Neural progenitor cell (in vitro differentiated cells): Measurements from ENCODE around the gene NRG2. TPM values are rescaled to one million over a fixed set of nuclear protein-coding genes. Genes with fewer than 3 reads are reported as not detected.

Experiments
- DNase-seq: peaks from one replicate; pipeline ENCODE4 v3.0.0-alpha.2; 2016; ENCODE audit warnings: low spot score
- H2AFZ ChIP-seq: fragments of 200-600 bp; sonication (generic); replicated peaks from 2 replicates; pipeline ENCODE4 v1.6.1; 2016; ENCODE audit warnings: antibody characterized with exemption
- H3F3A ChIP-seq: fragments of 200-600 bp; sonication (generic); 2 replicates; pipeline ENCODE4 v1.6.1; 2016; ENCODE audit warnings: antibody characterized with exemption, low read depth
- H3K27ac ChIP-seq: fragments of 200-600 bp; sonication (generic); 2 replicates; pipeline ENCODE4 v1.5.1; 2016; ENCODE audit warnings: mild to moderate bottlenecking
- H3K27me3 ChIP-seq: fragments of 200-600 bp; sonication (generic); 2 replicates; pipeline ENCODE4 v1.6.1; 2016; ENCODE audit warnings: mild to moderate bottlenecking, moderate library complexity
- H3K36me3 ChIP-seq: fragments of 200-600 bp; sonication (generic); 2 replicates; pipeline ENCODE4 v1.5.1; 2016
- H3K4me1 ChIP-seq: fragments of 200-600 bp; sonication (generic); 2 replicates; pipeline ENCODE4 v1.6.1; 2016; ENCODE audit warnings: mixed run types
- H3K4me2 ChIP-seq: fragments of 200-600 bp; sonication (generic); 2 replicates; pipeline ENCODE4 v1.6.1; 2016
- H3K4me3 ChIP-seq: fragments of 200-600 bp; sonication (generic); 2 replicates; pipeline ENCODE4 v1.5.1; 2016
- H3K79me2 ChIP-seq: fragments of 200-600 bp; sonication (generic); 2 replicates; pipeline ENCODE4 v1.6.1; 2016; ENCODE audit warnings: low read depth
- H3K9ac ChIP-seq: fragments of 200-600 bp; sonication (generic); 2 replicates; pipeline ENCODE4 v1.6.1; 2016
- H3K9me3 ChIP-seq: fragments of 200-600 bp; sonication (generic); 2 replicates; pipeline ENCODE4 v1.5.1; 2016; ENCODE audit warnings: low read depth
- H4K20me1 ChIP-seq: fragments of 200-600 bp; sonication (generic); 2 replicates; pipeline ENCODE4 v1.6.1; 2016; ENCODE audit warnings: low read depth
- H3K27ac Mint-ChIP-seq: 3 replicates; pipeline ENCODE4 v1.8.0; 2021; ENCODE audit warnings: mixed read lengths
- H3K27me3 Mint-ChIP-seq: 2 replicates; pipeline ENCODE4 v1.8.0; 2022; ENCODE audit warnings: low read depth, mild to moderate bottlenecking, inconsistent platforms, moderate library complexity, mixed read lengths; ENCODE audit not compliant: insufficient read depth
- H3K36me3 Mint-ChIP-seq: 3 replicates; pipeline ENCODE4 v1.8.0; 2021; ENCODE audit warnings: mixed read lengths
- H3K4me1 Mint-ChIP-seq: 3 replicates; pipeline ENCODE4 v1.8.0; 2021; ENCODE audit warnings: mixed read lengths
- H3K4me3 Mint-ChIP-seq: 3 replicates; pipeline ENCODE4 v1.8.0; 2021; ENCODE audit warnings: mild to moderate bottlenecking, moderate library complexity, mixed read lengths
- H3K9me3 Mint-ChIP-seq: 3 replicates; pipeline ENCODE4 v1.8.0; 2020; ENCODE audit warnings: mixed read lengths
- EZH2 ChIP-seq: fragments of 200-600 bp; sonication (generic); IDR thresholded peaks from 2 replicates; pipeline ENCODE4 v1.6.1; 2017; ENCODE audit warnings: antibody characterized with exemption, mild to moderate bottlenecking, moderate library complexity
- EZH2phosphoT487 ChIP-seq: fragments of 200-600 bp; sonication (generic); IDR thresholded peaks from 2 replicates; pipeline ENCODE4 v1.6.1; 2017; ENCODE audit warnings: antibody characterized with exemption
- total RNA-seq: library from RNA; depleted of rRNA; stranded (reverse); fragments of >200 nt; gene quantifications from 2 replicates; pipeline ENCODE4 v1.2.3, GENCODE V29; 2015; ENCODE audit warnings: low replicate concordance
- TF ChIP-seq, protein P1 (sequence below): fragments of 200-600 bp; sonication (generic); IDR thresholded peaks from 2 replicates; pipeline ENCODE4 v1.5.1; 2017; ENCODE audit warnings: antibody characterized with exemption, mild to moderate bottlenecking

The NRG2 gene
- total RNA-seq, 1 donor from 2014 or later = 0.13 TPM

DNA sequence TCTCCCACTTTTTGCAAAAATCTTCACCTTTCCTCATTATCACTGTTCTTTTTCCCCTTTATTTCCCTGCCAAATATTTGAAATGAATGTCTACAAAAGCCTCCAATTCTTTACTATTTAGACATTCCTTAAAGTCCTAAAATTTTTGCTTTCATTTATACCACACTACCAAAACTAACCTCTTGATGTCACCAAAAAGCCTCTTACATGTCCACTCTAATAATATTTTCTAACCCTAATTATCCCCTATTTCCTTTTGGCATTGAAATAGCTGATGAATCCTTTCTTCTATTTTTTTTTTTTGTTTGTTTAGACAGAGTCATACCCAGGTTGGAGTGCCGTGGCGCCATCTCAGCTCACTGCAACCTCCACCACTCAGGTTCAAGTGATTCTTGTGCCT is 32.3 kb upstream of the NRG2 start:
- Histone ChIP-seq H3K4me3 (no peak overlapping the region), H3K9ac (no peak overlapping the region), H3F3A (peaks cover 4% of the 10 kb centered on the region), H4K20me1 (no peaks in the 10 kb centered on the region), H3K36me3 (no peaks in the 10 kb centered on the region), H3K27ac (no peak overlapping the region), H3K4me2 (no peak overlapping the region), H2AFZ (no peak overlapping the region), H3K9me3 (no peaks in the 10 kb centered on the region), H3K27me3 (peaks cover 91% of the 10 kb centered on the region), H3K4me1 (no peaks in the 10 kb centered on the region), H3K79me2 (no peaks in the 10 kb centered on the region)
- H3K4me3 Mint-ChIP-seq = no peak overlapping the region
- H3K4me1 Mint-ChIP-seq = no peaks in the 10 kb centered on the region
- H3K27ac Mint-ChIP-seq = no peak overlapping the region
- H3K27me3 Mint-ChIP-seq = peaks cover 13% of the 10 kb centered on the region
- H3K9me3 Mint-ChIP-seq = no peaks in the 10 kb centered on the region
- no peak for DNase-seq
- TF ChIP-seq, protein P1, sequence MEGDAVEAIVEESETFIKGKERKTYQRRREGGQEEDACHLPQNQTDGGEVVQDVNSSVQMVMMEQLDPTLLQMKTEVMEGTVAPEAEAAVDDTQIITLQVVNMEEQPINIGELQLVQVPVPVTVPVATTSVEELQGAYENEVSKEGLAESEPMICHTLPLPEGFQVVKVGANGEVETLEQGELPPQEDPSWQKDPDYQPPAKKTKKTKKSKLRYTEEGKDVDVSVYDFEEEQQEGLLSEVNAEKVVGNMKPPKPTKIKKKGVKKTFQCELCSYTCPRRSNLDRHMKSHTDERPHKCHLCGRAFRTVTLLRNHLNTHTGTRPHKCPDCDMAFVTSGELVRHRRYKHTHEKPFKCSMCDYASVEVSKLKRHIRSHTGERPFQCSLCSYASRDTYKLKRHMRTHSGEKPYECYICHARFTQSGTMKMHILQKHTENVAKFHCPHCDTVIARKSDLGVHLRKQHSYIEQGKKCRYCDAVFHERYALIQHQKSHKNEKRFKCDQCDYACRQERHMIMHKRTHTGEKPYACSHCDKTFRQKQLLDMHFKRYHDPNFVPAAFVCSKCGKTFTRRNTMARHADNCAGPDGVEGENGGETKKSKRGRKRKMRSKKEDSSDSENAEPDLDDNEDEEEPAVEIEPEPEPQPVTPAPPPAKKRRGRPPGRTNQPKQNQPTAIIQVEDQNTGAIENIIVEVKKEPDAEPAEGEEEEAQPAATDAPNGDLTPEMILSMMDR = no peak
- no peak for TF ChIP-seq EZH2phosphoT487
- TF ChIP-seq EZH2 = no peak
- no peaks in the 10 kb centered on the region for H3K36me3 Mint-ChIP-seq

DNA sequence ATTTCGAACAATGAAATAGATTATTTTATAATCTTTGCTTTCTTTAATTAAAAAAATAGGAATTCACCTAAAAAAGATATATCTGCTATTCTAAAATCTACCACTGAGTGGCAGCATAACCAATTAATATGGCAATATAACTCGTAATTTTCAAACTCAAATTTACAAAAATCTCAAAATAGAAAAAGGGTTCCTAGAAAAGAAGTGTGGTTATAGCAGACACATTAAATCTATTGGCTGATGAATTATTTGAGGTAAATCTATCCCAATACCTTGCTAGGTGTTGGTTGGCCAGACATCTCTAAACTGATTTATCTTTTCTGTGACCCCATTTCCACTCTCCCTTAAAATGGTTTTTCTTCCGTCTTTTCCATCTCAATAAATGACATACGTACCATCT is 30.2 kb upstream of the NRG2 start:
- Histone ChIP-seq H3K9me3 (no peaks in the 10 kb centered on the region), H3K27me3 (peaks cover 95% of the 10 kb centered on the region), H3K27ac (no peak overlapping the region), H3F3A (peaks cover 4% of the 10 kb centered on the region), H2AFZ (no peak overlapping the region), H3K36me3 (no peaks in the 10 kb centered on the region), H3K4me2 (no peak overlapping the region), H3K4me1 (no peaks in the 10 kb centered on the region), H3K4me3 (no peak overlapping the region), H3K79me2 (no peaks in the 10 kb centered on the region), H3K9ac (no peak overlapping the region), H4K20me1 (no peaks in the 10 kb centered on the region)
- H3K9me3 Mint-ChIP-seq = no peaks in the 10 kb centered on the region
- peaks cover 16% of the 10 kb centered on the region for H3K27me3 Mint-ChIP-seq
- H3K36me3 Mint-ChIP-seq = no peaks in the 10 kb centered on the region
- no peak for TF ChIP-seq EZH2phosphoT487
- TF ChIP-seq, protein P1 = peak; percentile 76
- H3K4me3 Mint-ChIP-seq = no peak overlapping the region
- H3K27ac Mint-ChIP-seq = no peak overlapping the region
- no peaks in the 10 kb centered on the region for H3K4me1 Mint-ChIP-seq
- no peak for DNase-seq

DNA sequence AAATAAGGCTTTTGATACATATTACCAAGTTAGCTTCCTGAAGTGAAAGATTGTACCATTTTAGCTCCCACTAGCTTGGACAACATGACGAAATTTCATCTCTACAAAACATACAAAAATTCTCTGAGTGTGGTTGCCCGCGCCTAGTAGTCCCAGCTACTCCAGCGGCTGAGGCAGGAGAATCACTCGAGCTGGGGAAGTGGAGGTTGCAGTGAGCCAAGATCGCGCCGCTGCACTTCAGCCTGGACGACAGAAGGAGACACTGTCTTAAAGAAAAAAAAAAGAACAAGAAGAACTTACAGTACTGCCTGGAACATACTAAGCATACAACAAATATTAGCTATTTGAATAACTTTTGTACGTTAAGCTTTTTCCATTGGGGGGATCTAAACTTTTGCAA is 29.7 kb upstream of the NRG2 start:
- no peak overlapping the region for H3K4me2 ChIP-seq
- TF ChIP-seq EZH2 = no peak
- TF ChIP-seq, protein P1 = no peak
- H3K27ac Mint-ChIP-seq = no peak overlapping the region
- H2AFZ ChIP-seq = no peak overlapping the region
- no peaks in the 10 kb centered on the region for H3K9me3 Mint-ChIP-seq
- no peak overlapping the region for H3K4me3 Mint-ChIP-seq
- no peak overlapping the region for H3K27ac ChIP-seq
- H3F3A ChIP-seq = peaks cover 4% of the 10 kb centered on the region
- H3K36me3 ChIP-seq = no peaks in the 10 kb centered on the region
- no peaks in the 10 kb centered on the region for H3K4me1 ChIP-seq
- no peaks in the 10 kb centered on the region for H3K36me3 Mint-ChIP-seq
- H3K27me3 Mint-ChIP-seq = peaks cover 16% of the 10 kb centered on the region
- H3K4me1 Mint-ChIP-seq = no peaks in the 10 kb centered on the region
- no peak overlapping the region for H3K4me3 ChIP-seq
- H4K20me1 ChIP-seq = no peaks in the 10 kb centered on the region
- peaks cover 97% of the 10 kb centered on the region for H3K27me3 ChIP-seq
- H3K9me3 ChIP-seq = no peaks in the 10 kb centered on the region
- no peak for DNase-seq
- no peaks in the 10 kb centered on the region for H3K79me2 ChIP-seq
- H3K9ac ChIP-seq = no peak overlapping the region

DNA sequence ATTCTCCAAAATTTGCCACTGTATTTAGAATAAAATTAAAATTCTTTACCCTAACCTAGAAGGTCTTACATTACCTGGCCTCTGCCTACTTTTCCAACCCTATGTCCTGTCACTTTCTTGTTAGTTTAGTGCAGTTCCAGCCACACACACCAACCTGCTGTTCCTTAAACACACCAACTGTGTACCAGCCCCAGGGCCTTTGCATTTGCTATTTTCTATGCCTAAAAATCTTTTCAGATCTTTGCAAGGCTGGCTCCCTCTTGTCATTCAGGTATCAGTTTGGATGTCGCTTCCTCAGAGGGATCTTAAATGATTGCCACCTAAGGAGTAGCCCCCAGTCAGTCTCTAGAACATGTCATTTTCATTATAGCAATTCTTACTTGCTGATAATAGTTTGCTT is 17.7 kb upstream of the NRG2 start:
- no peaks in the 10 kb centered on the region for H3K36me3 Mint-ChIP-seq
- Histone ChIP-seq H3K4me2 (no peak overlapping the region), H3K79me2 (no peaks in the 10 kb centered on the region), H3K4me3 (no peak overlapping the region), H3K9ac (no peak overlapping the region), H3K4me1 (no peaks in the 10 kb centered on the region), H3K9me3 (no peaks in the 10 kb centered on the region), H3F3A (no peaks in the 10 kb centered on the region), H4K20me1 (no peaks in the 10 kb centered on the region), H2AFZ (no peak overlapping the region), H3K36me3 (no peaks in the 10 kb centered on the region), H3K27me3 (peaks cover 100% of the 10 kb centered on the region), H3K27ac (no peak overlapping the region)
- no peak for TF ChIP-seq EZH2phosphoT487
- no peak for TF ChIP-seq EZH2
- TF ChIP-seq, protein P1 = no peak
- no peak overlapping the region for H3K4me3 Mint-ChIP-seq
- no peaks in the 10 kb centered on the region for H3K9me3 Mint-ChIP-seq
- no peak overlapping the region for H3K27ac Mint-ChIP-seq
- peaks cover 5% of the 10 kb centered on the region for H3K27me3 Mint-ChIP-seq
- H3K4me1 Mint-ChIP-seq = no peaks in the 10 kb centered on the region
- DNase-seq = no peak
